Measurements from ENCODE around the gene CUL2. TPM values are rescaled to one million over a fixed set of nuclear protein-coding genes. Genes with fewer than 3 reads are reported as not detected.

Gene CUL2
- total and polyA plus RNA-seq, 2 donors (not counting 1 experiment from before 2014, with no cell fraction given) = 7.3 to 36.9 TPM

DNA sequence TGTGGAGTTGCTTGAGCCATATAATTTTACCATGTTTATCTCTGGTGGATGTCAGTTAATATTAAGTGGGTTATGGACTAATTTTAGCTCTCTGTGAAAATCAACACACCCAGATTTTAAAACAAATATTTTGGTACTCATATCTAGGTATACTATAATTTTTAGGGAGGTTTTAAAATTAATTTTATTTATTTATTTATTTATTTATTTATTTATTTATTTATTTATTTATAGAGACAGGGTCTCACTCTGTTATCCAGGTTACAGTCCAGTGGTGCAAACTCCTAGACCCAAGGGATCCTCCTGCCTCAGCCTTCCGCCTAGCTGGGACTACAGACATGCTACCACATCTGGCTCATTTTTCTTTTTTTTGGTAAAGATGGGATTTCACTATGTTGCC is 29.2 kb upstream of the CUL2 start:
- H3K4me1 Mint-ChIP-seq = peaks cover 2% of the 10 kb centered on the region
- Histone ChIP-seq H3K27me3 (replicated peaks in 1 of 4; ENCODE audit: control extremely low read depth in 1 of 4, control insufficient read depth in 3 of 4, insufficient read depth in 4 of 4, low read length in 3 of 4) (no peaks in the 10 kb centered on the region), H3K79me2 (ENCODE audit: control insufficient read depth, insufficient read depth, low read length) (no peaks in the 10 kb centered on the region), H3K4me3 (ENCODE audit: control extremely low read depth in 1 of 5, extremely low read depth in 1 of 5, insufficient read depth in 1 of 5, low read depth in 2 of 5, low read length in 4 of 5) (no peak overlapping the region), H3K9me3 (ENCODE audit: control extremely low read depth in 1 of 3, control insufficient read depth in 2 of 3, insufficient read depth in 1 of 3, low read length in 2 of 3) (no peaks in the 10 kb centered on the region), H4K20me1 (ENCODE audit: control insufficient read depth, insufficient read depth, low read length, poor library complexity, severe bottlenecking) (no peaks in the 10 kb centered on the region), H3K36me3 (replicated peaks in 1 of 2; ENCODE audit: control extremely low read depth in 1 of 2, control insufficient read depth in 1 of 2, extremely low read depth in 1 of 2, insufficient read depth in 2 of 2, low read length in 1 of 2) (no peaks in the 10 kb centered on the region), H3K4me2 (replicated peaks; ENCODE audit: low read depth, low read length, poor library complexity, severe bottlenecking) (no peak overlapping the region), H3K9ac (ENCODE audit: low read length) (no peak overlapping the region), H2AFZ (ENCODE audit: insufficient read depth, low read depth, low read length, poor library complexity, severe bottlenecking) (no peak overlapping the region), H3K4me1 (ENCODE audit: control insufficient read depth in 2 of 2, insufficient read depth in 2 of 2, low read length in 2 of 2) (no peaks in the 10 kb centered on the region), H3K27ac (ENCODE audit: low read length in 2 of 2) (no peak overlapping the region)
- no peak overlapping the region for H3K4me3 Mint-ChIP-seq
- no peak for TF ChIP-seq CTCF (IDR thresholded peaks at IDR 0.05)
- TF ChIP-seq EZH2 (IDR thresholded peaks at IDR 0.05; ENCODE audit: borderline replicate concordance, insufficient read depth, low read depth, low read length, poor library complexity, severe bottlenecking) = no peak
- no CpG with 5 or more reads among the region's 1 CpG for WGBS (ENCODE audit: insufficient coverage)
- H3K9me3 Mint-ChIP-seq (ENCODE audit: insufficient read depth) = no peaks in the 10 kb centered on the region
- intact Hi-C loops (cut with micrococcal nuclease) = no loop called here
- ATAC-seq (ENCODE audit: low read depth) = no peak
- no peak for DNase-seq
- no peaks in the 10 kb centered on the region for H3K27me3 Mint-ChIP-seq
- H3K27ac Mint-ChIP-seq = no peak overlapping the region
- ChIA-PET POLR2A (interaction anchor here (0.5 to 1.2 kb wide), 2 partner anchors 76 to 524 kb away, joined by 3 to 4 read pairs; no protein-coding TSS in a partner anchor), CTCF (interaction anchor here (0.8 to 14.9 kb wide), 19 partner anchors 11 to 662 kb away, joined by 3 to 436 read pairs (median 5); partner anchors contain the start of gene CUL2)

DNA sequence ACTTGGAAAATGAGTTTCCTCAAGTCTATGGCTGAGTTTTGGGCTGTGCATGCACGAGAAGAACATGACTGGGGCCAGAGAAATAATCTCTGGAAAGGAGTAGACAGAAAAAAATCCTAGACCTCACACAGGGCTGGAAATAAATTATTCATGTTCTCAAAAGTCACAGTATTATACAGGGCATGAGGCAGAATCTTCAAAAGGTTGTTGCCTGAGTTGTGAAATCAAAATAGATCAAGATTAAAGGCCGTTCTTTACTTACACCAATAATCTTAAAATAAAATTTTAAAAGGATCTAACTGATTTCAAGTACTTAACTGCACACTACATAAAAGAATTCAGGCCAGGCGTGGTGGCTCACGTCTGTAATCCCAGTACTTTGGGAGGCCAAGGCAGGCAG is 22.4 kb upstream of the CUL2 start:
- Histone ChIP-seq H3K9ac (ENCODE audit: low read length) (no peak overlapping the region), H3K4me2 (replicated peaks; ENCODE audit: low read depth, low read length, poor library complexity, severe bottlenecking) (no peak overlapping the region), H4K20me1 (ENCODE audit: control insufficient read depth, insufficient read depth, low read length, poor library complexity, severe bottlenecking) (no peaks in the 10 kb centered on the region), H3K79me2 (ENCODE audit: control insufficient read depth, insufficient read depth, low read length) (no peaks in the 10 kb centered on the region), H3K9me3 (ENCODE audit: control extremely low read depth in 1 of 3, control insufficient read depth in 2 of 3, insufficient read depth in 1 of 3, low read length in 2 of 3) (no peaks in the 10 kb centered on the region), H2AFZ (ENCODE audit: insufficient read depth, low read depth, low read length, poor library complexity, severe bottlenecking) (no peak overlapping the region), H3K27ac (ENCODE audit: low read length in 2 of 2) (no peak overlapping the region), H3K36me3 (replicated peaks in 1 of 2; ENCODE audit: control extremely low read depth in 1 of 2, control insufficient read depth in 1 of 2, extremely low read depth in 1 of 2, insufficient read depth in 2 of 2, low read length in 1 of 2) (no peaks in the 10 kb centered on the region), H3K4me1 (ENCODE audit: control insufficient read depth in 2 of 2, insufficient read depth in 2 of 2, low read length in 2 of 2) (no peaks in the 10 kb centered on the region), H3K4me3 (ENCODE audit: control extremely low read depth in 1 of 5, extremely low read depth in 1 of 5, insufficient read depth in 1 of 5, low read depth in 2 of 5, low read length in 4 of 5) (no peak overlapping the region), H3K27me3 (replicated peaks in 1 of 4; ENCODE audit: control extremely low read depth in 1 of 4, control insufficient read depth in 3 of 4, insufficient read depth in 4 of 4, low read length in 3 of 4) (no peaks in the 10 kb centered on the region)
- 100% methylated on average over 2 of the region's 4 CpGs for WGBS (ENCODE audit: insufficient coverage)
- ChIA-PET CTCF (no interaction called here), POLR2A (no interaction called here)
- Mint-ChIP-seq H3K27me3 (peaks cover 7% of the 10 kb centered on the region), H3K4me1 (no peaks in the 10 kb centered on the region), H3K9me3 (ENCODE audit: insufficient read depth) (no peaks in the 10 kb centered on the region), H3K27ac (no peak overlapping the region), H3K4me3 (no peak overlapping the region)
- no peak for TF ChIP-seq EZH2 (IDR thresholded peaks at IDR 0.05; ENCODE audit: borderline replicate concordance, insufficient read depth, low read depth, low read length, poor library complexity, severe bottlenecking)
- TF ChIP-seq CTCF (IDR thresholded peaks at IDR 0.05) = no peak
- DNase-seq = no peak
- intact Hi-C loops (cut with micrococcal nuclease) = no loop called here
- no peak for ATAC-seq (ENCODE audit: low read depth)

All from B cell (primary cell).